ENCODE measurements around the gene ASB18.
A peak's percentile ranks its signal among the peaks of the same experiment; 100 is the strongest.

The ASB18 gene

DNA sequence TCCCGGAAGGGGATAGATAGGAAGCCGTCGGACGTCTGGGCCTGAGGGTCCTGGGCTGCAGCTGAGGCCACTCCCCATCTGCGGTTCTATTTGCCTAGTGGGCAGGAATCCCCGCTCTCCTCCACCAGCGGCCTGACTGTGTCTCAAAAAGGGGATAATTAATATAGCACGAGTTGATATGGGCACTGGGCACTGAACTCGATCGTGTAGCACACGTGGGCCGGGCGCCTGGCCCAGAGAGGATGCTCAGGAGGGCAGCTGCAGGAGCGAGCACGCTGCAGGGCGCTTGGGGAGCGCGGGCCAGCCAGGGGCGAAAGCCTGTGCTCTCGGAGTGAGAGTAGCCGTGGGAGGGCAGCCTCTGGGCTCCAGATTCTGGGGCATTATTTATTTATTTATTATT, 87.3 kb downstream of the ASB18 start:
- no peaks in the 10 kb centered on the region for H3K4me1 ChIP-seq (ENCODE audit: low read length)
- H3K9me2 ChIP-seq (replicated peaks; ENCODE audit: insufficient read depth, low read length) = no peaks in the 10 kb centered on the region
- no peak for DNase-seq
- TF ChIP-seq EZH2phosphoT487 (IDR thresholded peaks at IDR 0.05; ENCODE audit: low read length) (no peak), EZH2 (optimal IDR thresholded peaks at IDR 0.05; ENCODE audit: low read depth, low read length) (no peak)
- TF ChIP-seq, protein P1, sequence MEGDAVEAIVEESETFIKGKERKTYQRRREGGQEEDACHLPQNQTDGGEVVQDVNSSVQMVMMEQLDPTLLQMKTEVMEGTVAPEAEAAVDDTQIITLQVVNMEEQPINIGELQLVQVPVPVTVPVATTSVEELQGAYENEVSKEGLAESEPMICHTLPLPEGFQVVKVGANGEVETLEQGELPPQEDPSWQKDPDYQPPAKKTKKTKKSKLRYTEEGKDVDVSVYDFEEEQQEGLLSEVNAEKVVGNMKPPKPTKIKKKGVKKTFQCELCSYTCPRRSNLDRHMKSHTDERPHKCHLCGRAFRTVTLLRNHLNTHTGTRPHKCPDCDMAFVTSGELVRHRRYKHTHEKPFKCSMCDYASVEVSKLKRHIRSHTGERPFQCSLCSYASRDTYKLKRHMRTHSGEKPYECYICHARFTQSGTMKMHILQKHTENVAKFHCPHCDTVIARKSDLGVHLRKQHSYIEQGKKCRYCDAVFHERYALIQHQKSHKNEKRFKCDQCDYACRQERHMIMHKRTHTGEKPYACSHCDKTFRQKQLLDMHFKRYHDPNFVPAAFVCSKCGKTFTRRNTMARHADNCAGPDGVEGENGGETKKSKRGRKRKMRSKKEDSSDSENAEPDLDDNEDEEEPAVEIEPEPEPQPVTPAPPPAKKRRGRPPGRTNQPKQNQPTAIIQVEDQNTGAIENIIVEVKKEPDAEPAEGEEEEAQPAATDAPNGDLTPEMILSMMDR (IDR thresholded peaks at IDR 0.05; ENCODE audit: low read length) = no peak
- H2AFZ ChIP-seq (ENCODE audit: low read length) = no peak overlapping the region
- no peaks in the 10 kb centered on the region for H3K36me3 ChIP-seq (replicated peaks; ENCODE audit: insufficient read depth, low read length)
- H3K79me2 ChIP-seq (ENCODE audit: low read length) = no peaks in the 10 kb centered on the region
- H3K9ac ChIP-seq (ENCODE audit: low read length) = no peak overlapping the region
- H3K4me2 ChIP-seq (ENCODE audit: low read depth, low read length) = no peak overlapping the region
- H4K20me1 ChIP-seq (ENCODE audit: insufficient read depth, low read length) = no peaks in the 10 kb centered on the region
- H3K4me3 ChIP-seq (ENCODE audit: low read length) = no peak overlapping the region
- H3K27me3 ChIP-seq (replicated peaks; ENCODE audit: insufficient read depth, low read length) = peaks cover 32% of the 10 kb centered on the region
- no peaks in the 10 kb centered on the region for H3K9me3 ChIP-seq (replicated peaks; ENCODE audit: insufficient read depth, low read length)
- H3F3A ChIP-seq (ENCODE audit: insufficient read depth, low read length) = no peaks in the 10 kb centered on the region
- H3K27ac ChIP-seq (ENCODE audit: low read length) = no peak overlapping the region

- Histone ChIP-seq H4K20me1 (ENCODE audit: insufficient read depth, low read length) (no peaks in the 10 kb centered on the region), H2AFZ (ENCODE audit: low read length) (no peak overlapping the region), H3K4me1 (ENCODE audit: low read length) (no peaks in the 10 kb centered on the region), H3K27me3 (replicated peaks; ENCODE audit: insufficient read depth, low read length) (peaks cover 37% of the 10 kb centered on the region), H3K9ac (ENCODE audit: low read length) (no peak overlapping the region), H3K4me3 (ENCODE audit: low read length) (no peak overlapping the region), H3K36me3 (replicated peaks; ENCODE audit: insufficient read depth, low read length) (no peaks in the 10 kb centered on the region), H3K9me3 (replicated peaks; ENCODE audit: insufficient read depth, low read length) (no peaks in the 10 kb centered on the region), H3K79me2 (ENCODE audit: low read length) (no peaks in the 10 kb centered on the region), H3F3A (ENCODE audit: insufficient read depth, low read length) (no peaks in the 10 kb centered on the region), H3K9me2 (replicated peaks; ENCODE audit: insufficient read depth, low read length) (no peaks in the 10 kb centered on the region), H3K4me2 (ENCODE audit: low read depth, low read length) (no peak overlapping the region), H3K27ac (ENCODE audit: low read length) (no peak overlapping the region)
- DNase-seq = no peak
- TF ChIP-seq, protein P1 (IDR thresholded peaks at IDR 0.05; ENCODE audit: low read length) = peak; percentile 31
- no peak for TF ChIP-seq EZH2phosphoT487 (IDR thresholded peaks at IDR 0.05; ENCODE audit: low read length)
- TF ChIP-seq EZH2 (optimal IDR thresholded peaks at IDR 0.05; ENCODE audit: low read depth, low read length) = no peak
Observed at GRCh38 chr2:236176417-236176816, 87.8 kb downstream of the ASB18 start.

DNA sequence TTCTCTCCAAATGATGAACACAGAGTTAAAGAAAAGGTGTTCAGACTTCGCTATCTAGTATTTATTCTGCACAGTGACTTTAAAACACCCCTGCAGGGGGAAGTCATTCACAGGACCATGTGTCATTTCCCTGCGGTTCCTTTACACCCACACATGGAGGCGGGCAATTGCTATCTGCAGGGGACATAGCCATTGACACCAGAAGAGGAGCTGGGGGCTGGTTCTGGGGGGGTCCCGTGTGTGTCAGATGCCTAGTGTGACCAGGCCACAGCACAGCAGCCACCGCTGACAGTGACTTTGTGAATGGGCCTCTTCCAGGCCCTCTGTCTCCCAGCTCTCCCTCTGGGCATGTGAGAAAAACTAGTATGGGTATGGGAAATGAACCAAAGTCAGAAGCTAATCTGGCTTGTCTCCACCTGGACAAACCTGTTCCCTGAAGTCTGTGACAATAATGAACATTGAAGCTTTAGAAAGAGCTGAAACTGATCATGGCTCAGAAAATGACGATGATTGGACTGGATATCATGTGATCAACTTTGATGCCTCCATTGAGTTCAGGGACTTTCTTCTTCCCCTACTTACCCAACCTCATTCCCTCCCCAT, 88.6 kb downstream of the ASB18 start:
- Histone ChIP-seq H3K9ac (ENCODE audit: low read length) (no peak overlapping the region), H3K4me3 (ENCODE audit: low read length) (no peak overlapping the region), H3F3A (ENCODE audit: insufficient read depth, low read length) (no peaks in the 10 kb centered on the region), H4K20me1 (ENCODE audit: insufficient read depth, low read length) (no peaks in the 10 kb centered on the region), H3K79me2 (ENCODE audit: low read length) (no peaks in the 10 kb centered on the region), H3K4me2 (ENCODE audit: low read depth, low read length) (no peak overlapping the region), H3K36me3 (replicated peaks; ENCODE audit: insufficient read depth, low read length) (no peaks in the 10 kb centered on the region), H3K9me2 (replicated peaks; ENCODE audit: insufficient read depth, low read length) (no peaks in the 10 kb centered on the region), H3K4me1 (ENCODE audit: low read length) (no peaks in the 10 kb centered on the region), H3K27me3 (replicated peaks; ENCODE audit: insufficient read depth, low read length) (peaks cover 45% of the 10 kb centered on the region), H3K9me3 (replicated peaks; ENCODE audit: insufficient read depth, low read length) (no peaks in the 10 kb centered on the region), H3K27ac (ENCODE audit: low read length) (no peak overlapping the region), H2AFZ (ENCODE audit: low read length) (no peak overlapping the region)
- no peak for DNase-seq
- no peak for TF ChIP-seq EZH2phosphoT487 (IDR thresholded peaks at IDR 0.05; ENCODE audit: low read length)
- no peak for TF ChIP-seq EZH2 (optimal IDR thresholded peaks at IDR 0.05; ENCODE audit: low read depth, low read length)
- TF ChIP-seq, protein P1 (IDR thresholded peaks at IDR 0.05; ENCODE audit: low read length) = no peak
